HCT116 (cell line): ENCODE measurements around the gene FOXK1. TPM values are rescaled to one million over a fixed set of nuclear protein-coding genes. Genes with fewer than 3 reads are reported as not detected.

Experiments used
- ATAC-seq: fragments of 200-7000 bp; cut with Tn5 transposase; 2 replicates; pipeline ENCODE4 v1.9.1; 2020; ENCODE audit warnings: mild to moderate bottlenecking, moderate library complexity
- BruUV-seq: library from RNA; stranded (reverse); fragments of 400-500 nt; replicated peaks from 2 replicates; lab custom pipeline; 2021; lab: Mats Ljungman, UMichigan
- CTCF ChIA-PET: fragments of 300-600 bp; sonication (Branson Sonifier 250); formaldehyde crosslinking; loops from one replicate; lab custom pipeline; 2021; ENCODE audit warnings: antibody characterized with exemption; lab: Charles Lee
- POLR2A ChIA-PET: fragments of 300-600, 350-600 bp; sonication (Branson Sonifier 250); formaldehyde crosslinking; loops from one replicate; lab custom pipeline; 2021; ENCODE audit warnings: antibody characterized with exemption; lab: Charles Lee
- RAD21 ChIA-PET, 2 experiments: fragments of 300-600 bp; sonication (Branson Sonifier 250); formaldehyde crosslinking; loops; one replicate each; lab custom pipeline; 2023; ENCODE audit warnings: low total read pairs in 2 of 2; ENCODE audit not compliant: uncharacterized antibody in 2 of 2, unreplicated experiment in 2 of 2, low non-redundant PET in 1 of 2; lab: Charles Lee
- DNase-seq: peaks from one replicate; pipeline ENCODE4 v3.0.0-alpha.2; 2010; ENCODE audit warnings: low read depth, low spot score
- H2AFZ ChIP-seq: fragments of 200-600 bp; shearing (Covaris generic), sonication (generic); 2 replicates; pipeline ENCODE4 v1.6.1; 2017; ENCODE audit warnings: low read depth, mixed run types, mixed read lengths, antibody characterized with exemption, low read length; ENCODE audit not compliant: poor library complexity, severe bottlenecking
- H3K27ac ChIP-seq: 2 replicates; pipeline ENCODE4 v1.5.1; 2012; ENCODE audit warnings: low read depth, low read length
- H3K27me3 ChIP-seq: fragments of 200-600 bp; sonication (generic); 2 replicates; pipeline ENCODE4 v1.6.1; 2016; ENCODE audit warnings: mixed run types, low read length, mixed read lengths; ENCODE audit not compliant: insufficient read depth
- H3K36me3 ChIP-seq, 2 experiments: fragments of 200-500 bp in 1 of 2; fragments of 200-600 bp in 1 of 2; sonication (Bioruptor generic) in 1 of 2; sonication (generic) in 1 of 2; 2 replicates each; pipeline versions ENCODE4 v1.5.1 to v1.6.1; 2014 to 2016; ENCODE audit warnings: low read length in 2 of 2, inconsistent platforms in 1 of 2, mixed read lengths in 1 of 2, mixed run types in 1 of 2; ENCODE audit not compliant: insufficient read depth in 2 of 2, control insufficient read depth in 1 of 2
- H3K4me1 ChIP-seq, 2 experiments: fragments of 200-600 bp in 1 of 2; sonication (generic) in 1 of 2; 2 replicates each; pipeline versions ENCODE4 v1.5.1 to v1.6.1; 2012 to 2017; ENCODE audit warnings: low read length in 2 of 2, inconsistent platforms in 1 of 2, mild to moderate bottlenecking in 1 of 2, mixed read lengths in 1 of 2, mixed run types in 1 of 2, moderate library complexity in 1 of 2; ENCODE audit not compliant: insufficient read depth in 2 of 2, control insufficient read depth in 1 of 2
- H3K4me2 ChIP-seq: fragments of 200-600 bp; sonication (generic); 2 replicates; pipeline ENCODE4 v1.6.1; 2017; ENCODE audit warnings: mixed run types, low read length, mixed read lengths
- H3K4me3 ChIP-seq, 2 experiments: fragments of 200-600 bp in 1 of 2; sonication (generic) in 1 of 2; replicated peaks in 1 of 2; 2 replicates each; pipeline ENCODE4 v1.5.1; 2011 to 2016; ENCODE audit warnings: low read length in 2 of 2, control low read depth in 1 of 2, low read depth in 1 of 2, mild to moderate bottlenecking in 1 of 2, mixed read lengths in 1 of 2, mixed run types in 1 of 2
- H3K79me2 ChIP-seq: fragments of 200-600 bp; sonication (generic); 2 replicates; pipeline ENCODE4 v1.6.1; 2017; ENCODE audit warnings: mild to moderate bottlenecking, mixed run types, low read length, moderate library complexity, mixed read lengths; ENCODE audit not compliant: insufficient read depth
- H3K9ac ChIP-seq: fragments of 200-600 bp; sonication (generic); 2 replicates; pipeline ENCODE4 v1.6.1; 2016; ENCODE audit warnings: low read length, mixed read lengths
- H3K9me2 ChIP-seq: fragments of 200-600 bp; sonication (generic), shearing (Covaris generic); 2 replicates; pipeline ENCODE4 v1.6.1; 2017; ENCODE audit warnings: mixed run types, mild to moderate bottlenecking, moderate library complexity; ENCODE audit not compliant: insufficient read depth
- H3K9me3 ChIP-seq, 2 experiments: fragments of 200-500 bp in 1 of 2; fragments of 200-600 bp in 1 of 2; sonication (Bioruptor generic) in 1 of 2; sonication (generic) in 1 of 2; 2 replicates each; pipeline ENCODE4 v1.6.1; 2014 to 2017; ENCODE audit warnings: low read length in 2 of 2, mixed read lengths in 2 of 2, inconsistent platforms in 1 of 2, low read depth in 1 of 2, mild to moderate bottlenecking in 1 of 2, mixed run types in 1 of 2, moderate library complexity in 1 of 2; ENCODE audit not compliant: control insufficient read depth in 1 of 2, insufficient read depth in 1 of 2
- H4K20me1 ChIP-seq: fragments of 200-600 bp; sonication (generic), shearing (Covaris generic); 2 replicates; pipeline ENCODE4 v1.6.1; 2017; ENCODE audit warnings: mixed run types, mild to moderate bottlenecking, moderate library complexity; ENCODE audit not compliant: insufficient read depth
- ATF3 ChIP-seq: IDR thresholded peaks from 2 replicates; pipeline ENCODE4 v1.6.1; 2012
- CBX3 ChIP-seq: IDR thresholded peaks from 2 replicates; pipeline ENCODE4 v1.6.1; 2012; ENCODE audit warnings: low read depth
- CEBPB ChIP-seq: IDR thresholded peaks from 2 replicates; pipeline ENCODE4 v1.6.1; 2012; ENCODE audit warnings: low read depth
- EGR1 ChIP-seq: IDR thresholded peaks from 2 replicates; pipeline ENCODE4 v1.6.1; 2012; ENCODE audit warnings: low read depth
- ELF1 ChIP-seq: IDR thresholded peaks from 2 replicates; pipeline ENCODE4 v1.6.1; 2012; ENCODE audit warnings: low read depth, borderline replicate concordance
- EZH2 ChIP-seq: fragments of 200-600 bp; sonication (generic); IDR thresholded peaks from 2 replicates; pipeline ENCODE4 v1.6.1; 2017; ENCODE audit warnings: antibody characterized with exemption, mixed run types
- EZH2phosphoT487 ChIP-seq: fragments of 200-600 bp; IDR thresholded peaks from 2 replicates; pipeline ENCODE4 v1.6.1; 2018; ENCODE audit warnings: antibody characterized with exemption, borderline replicate concordance
- POLR2AphosphoS5 ChIP-seq: IDR thresholded peaks from 2 replicates; pipeline ENCODE4 v1.6.1; 2011; ENCODE audit warnings: mild to moderate bottlenecking, low read depth, low read length, moderate library complexity
- RAD21 ChIP-seq: IDR thresholded peaks from 2 replicates; pipeline ENCODE4 v1.6.1; 2012; ENCODE audit warnings: low read depth, mild to moderate bottlenecking
- REST ChIP-seq: IDR thresholded peaks from 2 replicates; pipeline ENCODE4 v1.6.1; 2012; ENCODE audit warnings: low read depth
- SP1 ChIP-seq: IDR thresholded peaks from 2 replicates; pipeline ENCODE4 v1.6.1; 2012; ENCODE audit warnings: low read depth
- SRF ChIP-seq: IDR thresholded peaks from 2 replicates; pipeline ENCODE4 v1.6.1; 2012; ENCODE audit warnings: low read depth
- YY1 ChIP-seq: IDR thresholded peaks from 2 replicates; pipeline ENCODE4 v1.6.1; 2011; ENCODE audit warnings: low read length, low read depth, moderate library complexity, mild to moderate bottlenecking; ENCODE audit not compliant: insufficient replicate concordance; ENCODE audit errors: extremely low read depth
- ZFX ChIP-seq: fragments of 450-650 bp; IDR thresholded peaks from 2 replicates; pipeline ENCODE4 v1.6.1; 2017
- ZNF274 ChIP-seq: fragments of 200-500 bp; sonication (Bioruptor generic); IDR thresholded peaks from 2 replicates; pipeline ENCODE4 v1.6.1; 2014; ENCODE audit warnings: mild to moderate bottlenecking, low read depth, low read length, inconsistent platforms
- intact Hi-C: fragments of 100-400 bp; cut with micrococcal nuclease; formaldehyde crosslinking; loops from 2 replicates; pipeline ENCODE4 v1.10.0; 2022
- total RNA-seq: library from RNA; stranded (reverse); gene quantifications from one replicate; pipeline ENCODE4 v1.2.1, GENCODE V29; 2021; ENCODE audit not compliant: unreplicated experiment

The FOXK1 gene
- total RNA-seq, 1 experiment from 2014 or later, result 60.5 TPM

- RAD21 ChIA-PET, result no interaction called here
- peaks cover 87% of the 10 kb centered on the region for H3K79me2 ChIP-seq
- H3K9me3 ChIP-seq, result no peaks in the 10 kb centered on the region
- no peaks in the 10 kb centered on the region for H3K27me3 ChIP-seq
- no TSS peak for BruUV-seq
- no peaks in the 10 kb centered on the region for H3K9me2 ChIP-seq
- CTCF ChIA-PET, result no interaction called here
- H3K4me1 ChIP-seq, result peaks cover 46 to 66% of the 10 kb centered on the region in 2 experiments
- peaks cover 4 to 14% of the 10 kb centered on the region in 2 experiments; a peak in 2 of 4 replicates for H3K36me3 ChIP-seq
- TF ChIP-seq ATF3, result no peak
- TF ChIP-seq ELF1, result no peak
- no peak for TF ChIP-seq CBX3
- TF ChIP-seq EGR1, result no peak
- TF ChIP-seq, all 23 proteins: peak for 0
- DNase-seq, result no peak
- Histone ChIP-seq H2AFZ (no peak overlapping the region), H3K4me2 (no peak overlapping the region), H3K4me3 (no peak overlapping the region), H4K20me1 (peaks cover 6% of the 10 kb centered on the region; the same call in 1 of the 2 replicates), H3K27ac (no peak overlapping the region), H3K9ac (no peak overlapping the region)
- intact Hi-C loops, result no loop called here
- POLR2A ChIA-PET, result no interaction called here
- ATAC-seq, result no peak
These were observed 58.7 kb downstream of the FOXK1 start for GRCh38 chr7:4740796-4741195.

- no peak overlapping the region for H3K4me2 ChIP-seq
- TF ChIP-seq CEBPB, result no peak
- TF ChIP-seq RAD21, result no peak
- TF ChIP-seq YY1, result no peak
- TF ChIP-seq ELF1, result no peak
- TF ChIP-seq ZNF274, result no peak
- TF ChIP-seq EZH2phosphoT487, result no peak
- no peak for TF ChIP-seq ZFX
- no peak for TF ChIP-seq REST
- TF ChIP-seq SP1, result no peak
- TF ChIP-seq SRF, result no peak
- no peak for TF ChIP-seq EZH2
- TF ChIP-seq CBX3, result no peak
- no peak for TF ChIP-seq POLR2AphosphoS5
These were observed 60.0 kb downstream of the FOXK1 start for GRCh38 chr7:4742051-4742573.

More at GRCh38 chr7:4742051-4742573, 60.0 kb downstream of the FOXK1 start:
- DNase-seq (no peak), ATAC-seq (no peak)
- RAD21 ChIA-PET, result no interaction called here
- intact Hi-C loops, result no loop called here
- no peaks in the 10 kb centered on the region for H3K9me2 ChIP-seq
- no TSS peak for BruUV-seq
- H3K9ac ChIP-seq, result no peak overlapping the region
- no peak overlapping the region for H3K27ac ChIP-seq
- peaks cover 38 to 58% of the 10 kb centered on the region in 2 experiments for H3K4me1 ChIP-seq
- no peak overlapping the region for H2AFZ ChIP-seq
- POLR2A ChIA-PET, result no interaction called here
- no peak overlapping the region for H3K4me3 ChIP-seq
- H3K27me3 ChIP-seq, result no peaks in the 10 kb centered on the region
- CTCF ChIA-PET, result no interaction called here
- peaks cover 4 to 14% of the 10 kb centered on the region in 2 experiments; a peak in 2 of 4 replicates for H3K36me3 ChIP-seq
- H4K20me1 ChIP-seq, result peaks cover 6% of the 10 kb centered on the region; the same call in 1 of the 2 replicates
- H3K79me2 ChIP-seq, result peaks cover 87% of the 10 kb centered on the region
- H3K9me3 ChIP-seq, result no peaks in the 10 kb centered on the region
